GM10248 (cell line): ENCODE results near the gene NDOR1.
"Not testable (repeated sequence)": the region's sequence is repeated elsewhere in the genome, so short reads cannot be mapped to it uniquely, and the experiment has no call there.

ENCODE experiments used
- CTCF ChIA-PET: fragments of 300-600 bp; sonication (Branson Sonifier 250); formaldehyde crosslinking; extraction: SDS; loops from one replicate; lab custom pipeline; 2021; ENCODE audit warnings: antibody characterized with exemption; lab: Yijun Ruan, JAX
- POLR2A ChIA-PET: fragments of 350-650 bp; sonication (Branson Sonifier 250); formaldehyde crosslinking; extraction: SDS; loops from one replicate; lab custom pipeline; 2020; ENCODE audit warnings: antibody characterized with exemption; lab: Yijun Ruan, JAX
- DNase-seq: peaks from one replicate; pipeline ENCODE4 v3.0.0; 2012; ENCODE audit errors: extremely low spot score
- CTCF ChIP-seq: IDR thresholded peaks from 2 replicates; pipeline ENCODE4 v1.5.1; 2012; ENCODE audit warnings: mild to moderate bottlenecking, low read depth; ENCODE audit errors: extremely low read depth, missing control alignments, control extremely low read depth

NDOR1 gene

DNA sequence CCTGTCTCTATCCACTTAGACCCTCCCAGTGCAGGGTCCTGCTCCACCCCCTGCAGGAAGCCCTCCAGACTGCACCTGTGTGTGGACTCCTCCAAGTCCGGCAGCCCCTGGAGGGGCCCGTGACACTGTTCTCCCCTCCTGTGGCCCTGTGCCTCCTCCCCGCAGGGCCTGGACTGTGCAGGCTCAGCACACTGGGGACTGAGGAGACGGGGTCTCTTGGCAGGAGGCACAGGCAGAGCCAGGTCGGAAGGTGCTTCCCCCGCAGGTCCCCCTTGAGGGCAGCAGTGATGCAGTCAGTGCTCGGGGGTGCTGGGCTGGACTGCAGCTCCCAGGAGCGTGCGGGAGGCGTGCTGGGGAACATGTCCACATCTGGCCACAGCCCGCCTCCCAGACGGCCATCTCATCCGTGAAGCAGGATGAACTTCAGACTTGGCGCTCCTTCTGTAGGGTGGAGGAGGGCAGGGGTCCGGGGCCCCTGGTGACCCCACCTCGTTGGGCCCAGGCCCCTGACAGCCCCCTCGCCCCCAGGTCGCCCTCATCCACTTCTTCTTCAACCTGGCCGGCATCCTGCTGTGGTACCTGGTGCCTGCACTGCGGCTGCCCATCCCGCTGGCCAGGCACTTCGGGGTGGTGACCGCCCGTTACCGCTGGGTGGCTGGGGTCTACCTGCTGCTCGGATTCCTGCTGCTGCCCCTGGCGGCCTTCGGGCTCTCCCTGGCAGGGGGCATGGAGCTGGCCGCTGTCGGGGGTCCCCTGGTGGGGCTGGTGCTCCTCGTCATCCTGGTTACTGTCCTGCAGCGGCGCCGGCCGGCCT, 30.1 kb downstream of the NDOR1 start:
- CTCF ChIA-PET = interaction anchor here (0.7 to 8.0 kb wide), 41 partner anchors 10 to 288 kb away, joined by 3 to 92 read pairs (median 6); partner anchors contain the start of genes ANAPC2, CYSRT1, NPDC1 and NRARP
- POLR2A ChIA-PET = interaction anchor here (0.6 to 1.0 kb wide), 5 partner anchors 10 to 344 kb away, joined by 4 to 6 read pairs (median 4); no protein-coding TSS in a partner anchor
- no peak for TF ChIP-seq CTCF
- DNase-seq = no peak

DNA sequence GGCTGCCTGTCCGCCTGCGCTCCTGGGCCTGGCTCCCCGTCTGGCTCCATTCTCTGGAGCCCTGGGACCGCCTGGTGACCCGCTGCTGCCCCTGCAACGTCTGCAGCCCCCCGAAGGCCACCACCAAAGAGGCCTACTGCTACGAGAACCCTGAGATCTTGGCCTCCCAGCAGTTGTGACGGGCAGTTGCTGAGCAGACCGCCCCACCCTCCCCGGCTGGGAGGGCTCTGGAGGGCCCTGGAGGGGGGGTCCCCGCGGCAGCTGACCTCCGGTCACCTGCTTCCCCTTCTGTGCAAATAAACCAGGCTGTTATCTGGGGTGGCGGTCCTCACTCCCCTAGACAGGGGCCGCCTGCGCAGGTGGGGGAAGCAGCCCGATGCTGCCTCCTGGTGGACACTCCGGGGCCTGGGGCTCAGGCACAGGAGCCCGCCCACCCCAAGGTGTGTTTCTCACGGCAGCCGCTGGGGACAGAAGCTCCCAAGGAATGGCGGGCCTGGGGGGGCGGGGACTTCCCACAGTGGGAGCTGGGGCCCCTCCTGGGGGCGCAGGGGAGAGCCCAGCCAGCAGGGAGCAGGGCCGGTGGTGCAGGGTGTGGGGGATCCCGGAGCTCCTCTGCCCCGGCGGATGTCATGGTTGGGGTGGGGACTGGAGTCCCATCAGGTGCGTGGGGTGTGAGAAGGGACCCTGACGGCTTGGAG, 30.9 kb downstream of the NDOR1 start:
- peak; percentile 99 for TF ChIP-seq CTCF
- CTCF ChIA-PET = interaction anchor here (0.6 to 8.0 kb wide), 70 partner anchors 9 to 495 kb away, joined by 3 to 92 read pairs (median 6); partner anchors contain the start of genes ANAPC2, CYSRT1, DPP7 and LRRC26
- DNase-seq = peak; percentile 95
- POLR2A ChIA-PET = interaction anchor here (0.6 to 1.4 kb wide), 7 partner anchors 10 to 343 kb away, joined by 3 to 6 read pairs (median 4); partner anchors contain the start of gene TPRN

- no peak for TF ChIP-seq CTCF
- ChIA-PET CTCF (interaction anchor here (0.6 to 8.0 kb wide), 69 partner anchors 8 to 495 kb away, joined by 3 to 92 read pairs (median 6); partner anchors contain the start of genes ANAPC2, CYSRT1, DPP7 and LRRC26), POLR2A (interaction anchor here (0.9 to 1.4 kb wide), 4 partner anchors 9 to 36 kb away, joined by 3 to 6 read pairs (median 4); partner anchors contain the start of gene TPRN)
- DNase-seq = no peak
Observed at GRCh38 chr9:137236936-137237421, 31.5 kb downstream of the NDOR1 start.

DNA sequence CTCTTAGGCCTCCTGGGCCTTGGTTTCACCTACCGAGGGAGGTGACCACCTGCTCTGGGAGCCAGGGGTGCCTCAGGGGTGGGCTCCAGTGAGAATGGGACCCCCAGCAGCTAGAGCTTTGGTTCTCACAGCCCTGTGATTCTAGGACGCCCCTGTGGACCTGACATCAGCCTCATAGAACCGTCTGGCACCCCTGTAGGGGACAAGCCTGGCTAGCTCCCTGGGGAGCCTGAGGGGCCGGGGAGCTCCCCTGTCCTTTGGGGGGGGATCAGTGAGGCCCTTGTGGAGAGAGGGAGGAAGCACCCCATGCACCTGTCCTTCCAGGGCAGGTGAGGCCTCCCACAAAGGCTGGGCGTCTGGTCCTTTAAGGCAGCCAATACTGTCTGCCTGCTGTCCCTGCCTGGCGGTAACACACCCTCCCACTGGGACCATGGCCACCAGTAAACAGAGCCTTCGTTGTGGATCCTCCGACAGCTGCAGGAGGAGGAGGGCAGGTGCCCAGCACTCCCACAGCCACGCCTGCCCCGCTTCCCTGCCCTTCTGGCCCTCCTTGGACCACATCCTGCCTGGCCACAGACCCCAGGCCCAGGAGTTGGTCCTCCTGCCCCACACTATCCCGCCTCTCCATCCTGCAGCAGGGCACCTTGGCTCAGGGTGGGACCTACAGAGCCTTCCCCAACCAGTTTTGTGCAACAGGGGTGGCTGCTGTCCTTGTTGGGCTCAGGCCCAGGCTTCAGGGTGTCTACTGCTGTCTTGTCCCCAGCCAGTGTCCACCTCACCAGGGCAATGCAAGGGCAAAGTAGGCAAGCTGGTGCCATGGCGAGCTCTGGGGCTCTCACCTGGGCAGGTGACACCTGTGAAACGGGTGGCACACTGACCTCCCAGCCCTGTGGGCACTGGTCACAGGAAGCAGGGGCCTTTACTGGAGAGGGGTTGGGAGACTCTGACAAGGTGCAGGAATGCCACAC, 32.5 kb downstream of the NDOR1 start:
- POLR2A ChIA-PET = interaction anchor here (1.4 kb wide), 1 partner anchor 16 kb away, joined by 3 read pairs; no protein-coding TSS in a partner anchor
- no peak for DNase-seq
- CTCF ChIA-PET = interaction anchor here (1.0 to 8.0 kb wide), 29 partner anchors 7 to 496 kb away, joined by 3 to 92 read pairs (median 10); partner anchors contain the start of genes ANAPC2, CYSRT1, MAN1B1 and NELFB
- TF ChIP-seq CTCF = no peak

DNA sequence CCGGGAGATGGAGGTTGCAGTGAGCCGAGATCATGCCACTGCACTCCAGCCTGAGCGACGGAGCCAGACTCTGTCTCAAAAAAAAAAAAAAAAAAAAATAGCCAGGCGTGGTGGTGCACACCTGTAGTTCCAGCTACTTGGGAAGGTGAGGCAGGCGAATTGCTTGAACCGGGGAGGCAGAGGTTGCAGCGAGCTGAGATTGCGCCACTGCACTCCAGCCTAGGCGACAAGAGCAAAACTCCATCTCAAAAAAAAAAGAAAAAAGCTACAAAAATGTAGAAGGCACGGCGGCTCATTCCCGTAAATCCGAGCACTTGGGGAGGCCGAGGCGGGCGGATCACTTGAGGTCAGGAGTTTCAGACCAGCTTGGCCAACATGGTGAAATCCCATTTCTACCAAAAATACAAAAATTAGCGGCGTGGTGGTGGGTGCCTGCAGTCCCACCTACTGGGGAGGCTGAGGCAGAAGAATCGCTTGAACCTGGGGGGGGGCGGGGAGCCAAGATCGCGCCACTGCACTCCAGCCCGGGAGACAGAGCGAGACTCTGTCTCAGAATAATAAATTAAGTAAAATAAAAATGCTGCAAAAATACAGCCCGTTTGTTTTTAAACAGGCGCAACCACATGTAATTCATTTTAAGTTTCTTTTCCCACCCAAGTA, 34.2 kb downstream of the NDOR1 start:
- DNase-seq = not testable (repeated sequence)
- CTCF ChIA-PET = interaction anchor here (0.8 to 8.0 kb wide), 9 partner anchors 15 to 303 kb away, joined by 3 to 92 read pairs (median 3); partner anchors contain the start of genes CYSRT1, EXD3, LRRC26 and NOXA1
- POLR2A ChIA-PET = interaction anchor here (0.5 to 6.8 kb wide), 11 partner anchors 8 to 171 kb away, joined by 3 to 124 read pairs (median 9); partner anchors contain the start of genes CYSRT1, MAN1B1, NELFB and NRARP
